T-helper 17 cell (primary cell): Measurements from ENCODE around the gene GNAS-AS1. TPM values are rescaled to one million over a fixed set of nuclear protein-coding genes. Genes with fewer than 3 reads are reported as not detected.
A peak's percentile ranks its signal among the peaks of the same experiment; 100 is the strongest.

Experiments
- ATAC-seq: fragments of 150-1000 bp; cut with Tn5 transposase; 2 replicates; pipeline ENCODE4 v1.10.0; 2021; ENCODE audit warnings: mild to moderate bottlenecking, moderate library complexity
- DNase-seq, 3 donors: peaks; one replicate each; pipeline versions ENCODE4 v3.0.0 to v3.0.0-alpha.2; 2020 to 2021
- H3K9me3 ChIP-seq: one replicate; pipeline ENCODE4 v1.7.0; 2013; ENCODE audit warnings: low read length, mild to moderate bottlenecking; ENCODE audit not compliant: control insufficient read depth, poor library complexity, severe bottlenecking
- H3K27ac Mint-ChIP-seq: one replicate; pipeline ENCODE4 v1.8.0; 2022; ENCODE audit warnings: mild to moderate bottlenecking, moderate library complexity, mixed read lengths
- H3K27me3 Mint-ChIP-seq: one replicate; pipeline ENCODE4 v1.8.0; 2022; ENCODE audit warnings: mixed read lengths
- H3K36me3 Mint-ChIP-seq: one replicate; pipeline ENCODE4 v1.8.0; 2022; ENCODE audit warnings: low read depth, mixed read lengths
- H3K4me1 Mint-ChIP-seq: one replicate; pipeline ENCODE4 v1.8.0; 2022; ENCODE audit warnings: mild to moderate bottlenecking, mixed read lengths
- H3K4me3 Mint-ChIP-seq: one replicate; pipeline ENCODE4 v1.8.0; 2022; ENCODE audit warnings: mild to moderate bottlenecking, moderate library complexity, mixed read lengths
- total RNA-seq, 4 donors: library from RNA in 2 of 4; stranded (reverse) in 2 of 4; gene quantifications; one replicate each; pipeline ENCODE4 v1.2.3 and lab custom pipeline; 2022 to 2026

The GNAS-AS1 gene
- total RNA-seq, 2 donors from 2014 or later = 0.72 TPM; not detected in 1

- no peak overlapping the region for H3K27ac Mint-ChIP-seq
- no peaks in the 10 kb centered on the region for H3K27me3 Mint-ChIP-seq
These were observed 29.7 kb upstream of the GNAS-AS1 start for GRCh38 chr20:58880441-58880840.

DNA sequence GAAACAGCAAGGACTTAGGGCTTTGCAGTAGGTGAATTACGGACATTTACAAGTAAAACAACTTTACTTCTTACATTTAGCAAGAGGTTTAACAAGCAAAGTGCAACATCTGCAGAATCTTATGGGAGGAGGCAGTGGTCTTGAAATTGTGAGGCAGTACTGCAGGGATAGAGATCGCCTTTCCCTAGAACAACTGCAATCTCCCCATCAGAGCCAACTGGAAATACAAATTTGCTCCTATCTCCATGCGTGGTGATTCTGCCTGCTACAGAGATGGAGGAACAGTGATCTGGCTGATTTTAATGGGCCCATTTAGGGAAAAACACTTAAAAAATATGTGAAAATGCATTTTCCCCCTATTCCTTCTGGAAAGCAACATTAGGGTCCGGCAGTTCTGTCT is 27.7 kb upstream of the GNAS-AS1 start:
- peak overlapping the region; percentile 86 for H3K27ac Mint-ChIP-seq
- no peaks in the 10 kb centered on the region for H3K27me3 Mint-ChIP-seq
- no peaks in the 10 kb centered on the region for H3K36me3 Mint-ChIP-seq
- peaks cover 13% of the 10 kb centered on the region for H3K4me1 Mint-ChIP-seq
- no peak overlapping the region for H3K4me3 Mint-ChIP-seq
- H3K9me3 ChIP-seq = no peaks in the 10 kb centered on the region
- ATAC-seq (no peak), DNase-seq (no peak)

More at GRCh38 chr20:58880441-58880840, 29.7 kb upstream of the GNAS-AS1 start:
- Mint-ChIP-seq H3K4me1 (peaks cover 13% of the 10 kb centered on the region), H3K36me3 (no peaks in the 10 kb centered on the region), H3K4me3 (no peak overlapping the region)
- no peaks in the 10 kb centered on the region for H3K9me3 ChIP-seq
- DNase-seq = no peak
- no peak for ATAC-seq

DNA sequence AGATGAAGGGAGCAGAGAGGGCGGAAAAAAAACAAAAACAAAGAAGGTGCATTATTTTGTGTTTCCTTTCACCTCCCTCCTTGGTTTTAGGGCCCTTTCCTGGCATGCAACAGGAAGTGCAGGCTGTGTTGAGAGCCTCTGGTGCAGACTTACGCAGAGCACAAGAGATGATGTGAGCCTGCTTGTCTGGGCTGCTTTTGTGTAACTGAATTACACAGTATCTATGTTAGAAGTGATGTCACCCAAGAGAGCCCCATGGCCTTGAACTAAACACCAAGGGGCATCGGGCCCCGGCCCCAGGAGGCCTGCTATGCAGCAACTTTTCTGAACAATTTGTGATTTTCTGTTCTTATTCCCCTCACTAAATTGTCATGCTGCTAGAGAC is 27.3 kb upstream of the GNAS-AS1 start:
- H3K27me3 Mint-ChIP-seq = no peaks in the 10 kb centered on the region
- H3K4me3 Mint-ChIP-seq = no peak overlapping the region
- H3K4me1 Mint-ChIP-seq = peaks cover 13% of the 10 kb centered on the region
- H3K9me3 ChIP-seq = no peaks in the 10 kb centered on the region
- peak; percentile 64 for ATAC-seq
- peak overlapping the region; percentile 86 for H3K27ac Mint-ChIP-seq
- no peak for DNase-seq
- H3K36me3 Mint-ChIP-seq = no peaks in the 10 kb centered on the region

- ATAC-seq (no peak), DNase-seq (no peak)
- no peaks in the 10 kb centered on the region for H3K27me3 Mint-ChIP-seq
- no peaks in the 10 kb centered on the region for H3K9me3 ChIP-seq
- peaks cover 15% of the 10 kb centered on the region for H3K4me1 Mint-ChIP-seq
- no peaks in the 10 kb centered on the region for H3K36me3 Mint-ChIP-seq
- peak overlapping the region; percentile 28 for H3K4me3 Mint-ChIP-seq
- H3K27ac Mint-ChIP-seq = peak overlapping the region; percentile 86
These were observed 26.6 kb upstream of the GNAS-AS1 start for GRCh38 chr20:58877050-58877975.

DNA sequence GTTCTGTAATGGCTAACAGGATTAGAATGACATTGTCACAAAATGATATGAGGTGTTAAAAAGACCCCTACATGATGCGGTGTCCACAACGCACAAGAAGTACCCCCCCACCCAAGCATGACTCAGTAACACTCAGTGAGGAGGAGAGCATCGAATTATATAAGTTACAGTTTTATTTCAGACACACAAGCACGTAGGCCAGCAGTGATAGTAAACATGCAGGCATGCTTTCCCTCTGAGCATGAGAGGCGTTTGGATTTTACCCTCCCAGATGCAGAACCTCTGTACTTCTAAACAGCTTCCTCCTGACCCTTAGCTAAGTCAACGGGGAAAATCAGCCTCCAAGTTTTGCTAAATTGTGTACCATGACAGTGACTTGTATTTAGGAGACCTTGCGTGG is 25.7 kb upstream of the GNAS-AS1 start:
- DNase-seq (no peak), ATAC-seq (no peak)
- no peaks in the 10 kb centered on the region for H3K27me3 Mint-ChIP-seq
- peaks cover 15% of the 10 kb centered on the region for H3K4me1 Mint-ChIP-seq
- H3K4me3 Mint-ChIP-seq = no peak overlapping the region
- no peaks in the 10 kb centered on the region for H3K9me3 ChIP-seq
- no peaks in the 10 kb centered on the region for H3K36me3 Mint-ChIP-seq
- peak overlapping the region; percentile 24 for H3K27ac Mint-ChIP-seq

DNA sequence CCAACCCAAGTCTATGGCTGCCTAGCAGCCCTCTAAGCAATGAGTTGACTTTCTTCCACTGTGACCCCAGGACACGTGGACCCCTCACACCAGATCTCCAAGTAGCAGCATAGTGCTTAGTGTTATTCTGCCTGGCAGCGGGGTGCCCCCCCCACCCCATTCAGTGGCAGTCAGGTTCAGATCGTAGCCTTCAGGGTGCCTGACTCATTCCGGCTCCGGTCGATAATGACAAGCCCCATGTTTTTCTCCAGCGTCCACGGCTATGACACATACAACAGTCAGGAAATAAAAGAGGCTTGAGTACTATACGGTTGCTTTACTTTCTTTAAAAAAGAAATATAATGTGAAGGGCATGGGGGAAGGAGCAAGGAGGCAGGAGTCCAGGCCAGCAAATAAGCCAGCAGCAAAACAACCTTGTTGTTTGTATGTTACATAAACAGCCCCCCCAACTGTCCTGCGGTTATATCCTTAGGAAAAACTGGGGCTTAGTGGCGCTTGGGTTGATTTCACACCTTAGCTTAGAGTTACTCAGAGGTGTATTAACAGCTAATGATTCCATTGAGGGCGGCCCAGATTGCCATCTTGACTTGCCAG is 24.9 kb upstream of the GNAS-AS1 start:
- H3K9me3 ChIP-seq = no peaks in the 10 kb centered on the region
- Mint-ChIP-seq H3K4me3 (no peak overlapping the region), H3K4me1 (peaks cover 15% of the 10 kb centered on the region), H3K36me3 (no peaks in the 10 kb centered on the region), H3K27ac (no peak overlapping the region), H3K27me3 (no peaks in the 10 kb centered on the region)
- no peak for DNase-seq
- no peak for ATAC-seq

- Mint-ChIP-seq H3K4me3 (no peak overlapping the region), H3K4me1 (peaks cover 18% of the 10 kb centered on the region), H3K36me3 (peaks cover 1% of the 10 kb centered on the region), H3K27me3 (no peaks in the 10 kb centered on the region), H3K27ac (no peak overlapping the region)
- ATAC-seq (no peak), DNase-seq (no peak)
- no peaks in the 10 kb centered on the region for H3K9me3 ChIP-seq
These were observed 24.4 kb upstream of the GNAS-AS1 start for GRCh38 chr20:58875111-58875510.

DNA sequence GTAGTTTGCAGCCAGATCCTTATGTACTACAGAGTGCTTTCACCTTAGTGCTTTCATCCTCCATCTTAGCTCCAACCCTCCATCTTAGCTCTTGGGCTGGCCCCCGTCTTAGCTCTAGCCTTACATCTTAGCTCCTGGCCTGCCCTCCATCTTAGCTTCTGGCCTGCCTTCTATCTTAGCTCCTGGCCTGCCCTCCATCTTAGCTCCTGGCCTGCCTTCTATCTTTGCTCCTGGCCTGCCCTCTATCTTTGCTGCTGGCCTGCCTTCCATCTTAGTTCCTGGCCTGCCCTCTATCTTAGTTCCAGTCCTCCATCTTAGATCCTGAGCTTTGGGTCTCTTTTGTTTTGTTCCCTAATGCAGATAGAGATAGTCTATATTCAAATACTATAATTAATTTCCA is 23.8 kb upstream of the GNAS-AS1 start:
- Mint-ChIP-seq H3K36me3 (peaks cover 2% of the 10 kb centered on the region), H3K27me3 (no peaks in the 10 kb centered on the region), H3K27ac (no peak overlapping the region), H3K4me3 (no peak overlapping the region), H3K4me1 (peaks cover 19% of the 10 kb centered on the region)
- ATAC-seq (no peak), DNase-seq (no peak)
- no peaks in the 10 kb centered on the region for H3K9me3 ChIP-seq

DNA sequence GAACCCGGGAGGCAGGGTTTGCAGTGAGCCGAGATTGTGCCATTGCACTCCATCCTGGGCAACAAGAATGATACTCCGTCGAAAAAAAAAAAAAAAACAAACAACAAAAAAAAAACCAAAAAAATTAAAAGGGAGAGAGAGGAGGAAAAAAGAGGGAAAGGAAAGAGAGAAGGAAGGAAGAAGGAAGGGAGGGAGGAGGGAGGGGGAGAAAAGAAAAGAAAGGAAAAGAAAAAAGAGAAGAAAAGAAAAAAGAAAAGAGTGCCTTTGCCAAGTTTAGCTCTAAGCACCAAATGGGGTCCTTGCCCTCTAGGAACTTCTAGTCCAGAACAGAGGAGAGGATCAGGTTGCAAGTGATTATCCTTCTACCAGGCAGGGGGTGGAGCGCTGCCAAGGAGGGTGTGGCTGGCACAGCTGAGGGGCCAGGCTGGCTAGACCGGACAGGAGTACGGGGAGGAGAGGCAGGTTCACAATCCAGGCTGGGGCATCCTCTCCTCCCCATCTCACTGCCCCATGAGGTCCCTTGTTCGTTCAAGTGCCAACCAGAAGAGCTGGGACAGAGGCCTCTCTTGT is 20.9 kb upstream of the GNAS-AS1 start:
- peak overlapping the region; percentile 69 for H3K27ac Mint-ChIP-seq
- peaks cover 6% of the 10 kb centered on the region for H3K4me1 Mint-ChIP-seq
- ATAC-seq = no peak
- H3K4me3 Mint-ChIP-seq = no peak overlapping the region
- no peak for DNase-seq
- H3K27me3 Mint-ChIP-seq = no peaks in the 10 kb centered on the region
- H3K36me3 Mint-ChIP-seq = peaks cover 2% of the 10 kb centered on the region
- H3K9me3 ChIP-seq = no peaks in the 10 kb centered on the region

- Mint-ChIP-seq H3K36me3 (peaks cover 2% of the 10 kb centered on the region), H3K27ac (no peak overlapping the region), H3K4me3 (peak overlapping the region; percentile 61), H3K27me3 (peaks cover 5% of the 10 kb centered on the region), H3K4me1 (peaks cover 6% of the 10 kb centered on the region)
- DNase-seq = peak in 2 of 3 donors; percentile 31 to 48
- no peaks in the 10 kb centered on the region for H3K9me3 ChIP-seq
- peak; percentile 78 for ATAC-seq
These were observed 19.8 kb upstream of the GNAS-AS1 start for GRCh38 chr20:58870293-58871014.

- H3K4me1 Mint-ChIP-seq = peaks cover 6% of the 10 kb centered on the region
- H3K9me3 ChIP-seq = no peaks in the 10 kb centered on the region
- no peak overlapping the region for H3K27ac Mint-ChIP-seq
- H3K27me3 Mint-ChIP-seq = peaks cover 5% of the 10 kb centered on the region
- H3K4me3 Mint-ChIP-seq = no peak overlapping the region
- H3K36me3 Mint-ChIP-seq = peaks cover 2% of the 10 kb centered on the region
- DNase-seq (no peak), ATAC-seq (no peak)
These were observed 19.0 kb upstream of the GNAS-AS1 start for GRCh38 chr20:58869662-58870227.

- Mint-ChIP-seq H3K4me1 (peaks cover 6% of the 10 kb centered on the region), H3K4me3 (no peak overlapping the region), H3K27ac (no peak overlapping the region), H3K36me3 (peaks cover 2% of the 10 kb centered on the region), H3K27me3 (peaks cover 6% of the 10 kb centered on the region)
- ATAC-seq (no peak), DNase-seq (no peak)
- no peaks in the 10 kb centered on the region for H3K9me3 ChIP-seq
These were observed 18.1 kb upstream of the GNAS-AS1 start for GRCh38 chr20:58868795-58869194.

- Mint-ChIP-seq H3K36me3 (peaks cover 2% of the 10 kb centered on the region), H3K4me1 (peaks cover 4% of the 10 kb centered on the region), H3K27ac (no peak overlapping the region), H3K4me3 (no peak overlapping the region), H3K27me3 (peaks cover 22% of the 10 kb centered on the region)
- no peak for ATAC-seq
- H3K9me3 ChIP-seq = no peaks in the 10 kb centered on the region
- no peak for DNase-seq
These were observed 16.5 kb upstream of the GNAS-AS1 start for GRCh38 chr20:58867211-58867610.
